Body of pancreas (tissue), 4 donors: ENCODE results near the gene RBMS3.

Experiments used
- CTCF ChIP-seq, 7 experiments: fragments of 450-650 bp in 4 of 7; fragments of 200-600 bp in 3 of 7; sonication (generic) in 3 of 7; IDR thresholded peaks; one replicate each; pipeline ENCODE4 v1.5.1; 2016 to 2019; ENCODE audit warnings: antibody characterized with exemption in 7 of 7
- POLR2A ChIP-seq, 3 donors: fragments of 450-650 bp; IDR thresholded peaks; one replicate each; pipeline ENCODE4 v1.6.1; 2016; ENCODE audit warnings: antibody characterized with exemption in 3 of 3, mild to moderate bottlenecking in 2 of 3

GRCh38 chr3:29637068-29637467 lies 356.2 kb downstream of the RBMS3 start:
- no peak for TF ChIP-seq CTCF (IDR thresholded peaks at IDR 0.05)
- TF ChIP-seq POLR2A (IDR thresholded peaks at IDR 0.05), result no peak
